Transverse colon (tissue), 4 donors: ENCODE measurements around the gene GPRASP2. TPM values are rescaled to one million over a fixed set of nuclear protein-coding genes. Genes with fewer than 3 reads are reported as not detected.
"Not testable (repeated sequence)": the region's sequence is repeated elsewhere in the genome, so short reads cannot be mapped to it uniquely, and the experiment has no call there.

Experiments used
- DNase-seq: peaks from one replicate; pipeline ENCODE4 v3.0.0-alpha.2; 2019
- H3K27ac ChIP-seq, 4 donors: fragments of 200-600 bp; sonication (generic); 2 replicates each; pipeline ENCODE4 v1.5.1; 2016 to 2018; ENCODE audit warnings: inconsistent platforms in 4 of 4
- H3K27me3 ChIP-seq: fragments of 200-600 bp; sonication (generic); 2 replicates; pipeline ENCODE4 v1.5.1; 2017; ENCODE audit warnings: inconsistent platforms
- H3K36me3 ChIP-seq, 4 donors: fragments of 200-600 bp; sonication (generic); 2 replicates each; pipeline ENCODE4 v1.5.1; 2017 to 2019; ENCODE audit warnings: inconsistent platforms in 4 of 4
- H3K4me1 ChIP-seq, 4 donors: fragments of 200-600 bp; sonication (generic); 2 replicates each; pipeline ENCODE4 v1.5.1; 2017 to 2020; ENCODE audit warnings: inconsistent platforms in 4 of 4
- H3K4me3 ChIP-seq, 4 donors: fragments of 200-600 bp; sonication (generic); 1 replicate in 1 of 4; 2 replicates in 3 of 4; pipeline versions ENCODE4 v1.5.1 to v1.6.1; 2017 to 2019; ENCODE audit warnings: inconsistent platforms in 4 of 4
- H3K9me3 ChIP-seq, 2 donors: fragments of 200-600 bp; sonication (generic); 2 replicates each; pipeline ENCODE4 v1.5.1; 2017 to 2019; ENCODE audit warnings: inconsistent platforms in 2 of 2
- EP300 ChIP-seq: sonication (generic); formaldehyde crosslinking; IDR thresholded peaks from one replicate; pipeline ENCODE4 v1.6.1; 2017; ENCODE audit warnings: antibody characterized with exemption, low read depth
- POLR2A ChIP-seq: fragments of 450-650 bp; IDR thresholded peaks from one replicate; pipeline ENCODE4 v1.6.1; 2016; ENCODE audit warnings: antibody characterized with exemption, mild to moderate bottlenecking, moderate library complexity
- POLR2AphosphoS5 ChIP-seq, 3 donors: sonication (generic); formaldehyde crosslinking; IDR thresholded peaks; one replicate each; pipeline ENCODE4 v1.6.1; 2016; ENCODE audit warnings: antibody characterized with exemption in 3 of 3
- WGBS, 2 donors: methylation state at CpG; one replicate each; pipeline ENCODE4 v1.1.5; 2018; ENCODE audit warnings: low coverage in 1 of 2; 5-methylcytosine and 5-hydroxymethylcytosine counted together
- in situ Hi-C, 4 donors: fragments of 200-750 bp; cut with MboI; loops; one replicate each; pipeline versions ENCODE4 v1.15.0 to v1.15.1; 2017; ENCODE audit warnings: low sequenced_read_pairs in 3 of 4, low pct_ligation_motif_present in 1 of 4, low pct_unique_long_range_greater_than_20kb in 1 of 4
- intact Hi-C: fragments of 100-400 bp; cut with DNase I; formaldehyde crosslinking; loops from one replicate; pipeline ENCODE4 v1.15.1; 2023; ENCODE audit warnings: low total_unique reads
- total RNA-seq, 4 donors: library from RNA; depleted of rRNA; stranded (reverse); fragments of >200 nt; gene quantifications; one replicate each; pipeline ENCODE4 v1.1.0, GENCODE V29; 2016
- TF ChIP-seq, protein P1 (sequence below), 5 experiments: fragments of 200-600 bp in 3 of 5; fragments of 450-650 bp in 2 of 5; sonication (generic) in 3 of 5; IDR thresholded peaks; 1 replicate in 2 of 5; 2 replicates in 3 of 5; pipeline ENCODE4 v1.5.1; 2016 to 2017; ENCODE audit warnings: antibody characterized with exemption in 5 of 5, inconsistent platforms in 3 of 5, mild to moderate bottlenecking in 2 of 5, moderate library complexity in 1 of 5

The GPRASP2 gene
- total RNA-seq, 4 donors from 2014 or later = 1.2 to 4.6 (median 2.7) TPM

DNA sequence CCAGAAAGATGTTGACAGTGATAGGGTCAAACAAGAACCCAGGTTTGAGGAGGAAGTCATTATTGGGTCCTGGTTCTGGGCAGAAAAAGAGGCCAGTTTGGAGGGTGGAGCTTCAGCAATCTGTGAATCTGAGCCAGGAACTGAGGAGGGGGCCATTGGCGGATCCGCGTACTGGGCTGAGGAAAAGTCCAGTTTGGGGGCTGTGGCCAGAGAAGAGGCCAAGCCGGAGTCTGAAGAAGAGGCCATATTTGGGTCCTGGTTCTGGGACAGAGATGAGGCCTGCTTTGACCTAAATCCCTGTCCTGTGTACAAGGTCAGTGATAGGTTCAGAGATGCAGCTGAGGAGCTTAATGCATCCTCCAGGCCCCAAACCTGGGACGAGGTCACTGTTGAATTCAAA lies 3.7 kb downstream of the GPRASP2 start:
- Histone ChIP-seq H3K27ac (no peak overlapping the region), H3K4me3 (no peak overlapping the region), H3K4me1 (peaks cover 0 to 3% (median 0%) of the 10 kb centered on the region in 4 donors), H3K27me3 (no peaks in the 10 kb centered on the region), H3K36me3 (no peaks in the 10 kb centered on the region), H3K9me3 (no peaks in the 10 kb centered on the region)
- no peak for DNase-seq
- intact Hi-C loops = no loop called here
- in situ Hi-C loops = no loop called here
- WGBS, 2 donors = 87% methylated on average over 5 of the region's 5 CpGs; no CpG with 5 or more reads in 1 of the 2 donors
- TF ChIP-seq EP300 (no peak), POLR2AphosphoS5 (IDR thresholded peaks at IDR 0.05) (no peak), POLR2A (no peak)
- TF ChIP-seq, protein P1, sequence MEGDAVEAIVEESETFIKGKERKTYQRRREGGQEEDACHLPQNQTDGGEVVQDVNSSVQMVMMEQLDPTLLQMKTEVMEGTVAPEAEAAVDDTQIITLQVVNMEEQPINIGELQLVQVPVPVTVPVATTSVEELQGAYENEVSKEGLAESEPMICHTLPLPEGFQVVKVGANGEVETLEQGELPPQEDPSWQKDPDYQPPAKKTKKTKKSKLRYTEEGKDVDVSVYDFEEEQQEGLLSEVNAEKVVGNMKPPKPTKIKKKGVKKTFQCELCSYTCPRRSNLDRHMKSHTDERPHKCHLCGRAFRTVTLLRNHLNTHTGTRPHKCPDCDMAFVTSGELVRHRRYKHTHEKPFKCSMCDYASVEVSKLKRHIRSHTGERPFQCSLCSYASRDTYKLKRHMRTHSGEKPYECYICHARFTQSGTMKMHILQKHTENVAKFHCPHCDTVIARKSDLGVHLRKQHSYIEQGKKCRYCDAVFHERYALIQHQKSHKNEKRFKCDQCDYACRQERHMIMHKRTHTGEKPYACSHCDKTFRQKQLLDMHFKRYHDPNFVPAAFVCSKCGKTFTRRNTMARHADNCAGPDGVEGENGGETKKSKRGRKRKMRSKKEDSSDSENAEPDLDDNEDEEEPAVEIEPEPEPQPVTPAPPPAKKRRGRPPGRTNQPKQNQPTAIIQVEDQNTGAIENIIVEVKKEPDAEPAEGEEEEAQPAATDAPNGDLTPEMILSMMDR (IDR thresholded peaks at IDR 0.05) = no peak

- no peaks in the 10 kb centered on the region for H3K9me3 ChIP-seq
- no peaks in the 10 kb centered on the region for H3K36me3 ChIP-seq
- WGBS, 2 donors = 48% methylated on average over 31 of the region's 31 CpGs; no CpG with 5 or more reads in 1 of the 2 donors
- H3K4me3 ChIP-seq = peak within 1 kb of the TSS; percentile 1 to 58 (median 27)
- intact Hi-C loops (no loop called here), in situ Hi-C loops (no loop called here)
- peak within 1 kb of the TSS; percentile 19 to 69 (median 44) for H3K27ac ChIP-seq
- H3K27me3 ChIP-seq = no peaks in the 10 kb centered on the region
- TF ChIP-seq POLR2AphosphoS5 (IDR thresholded peaks at IDR 0.05) = peak in 2 of 3 donors; percentile 38 to 45
- TF ChIP-seq, protein P1 (IDR thresholded peaks at IDR 0.05) = no peak
- peak; percentile 80 for DNase-seq
- H3K4me1 ChIP-seq = peaks cover 0 to 3% (median 0%) of the 10 kb centered on the region in 4 donors
Observed at GRCh38 chrX:102720237-102721168, 8.3 kb downstream of the GPRASP2 start, which contains the start of gene GPRASP3. GPRASP3 (plus strand) TSS chrX:102720743; CDS start chrX:102748996, 28,253 bp downstream.

DNA sequence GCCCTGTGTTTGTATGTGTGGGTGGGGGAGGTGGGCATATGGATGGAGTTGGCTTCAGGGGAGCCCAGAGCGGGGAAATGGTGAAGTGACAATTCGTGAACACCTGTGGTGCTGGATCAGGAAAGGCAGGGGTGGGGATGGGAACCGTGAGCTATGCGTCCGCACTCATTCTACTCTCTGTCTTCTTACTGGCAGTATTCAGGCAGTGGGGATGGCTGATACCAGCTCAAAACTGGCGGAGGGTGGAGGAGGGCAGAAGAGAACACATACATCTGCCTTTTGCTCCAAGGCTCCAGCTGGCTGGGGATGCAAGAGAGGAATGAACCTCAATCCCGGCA lies 8.9 kb downstream of the GPRASP2 start:
- H3K4me1 ChIP-seq, H3K36me3 ChIP-seq, H3K27me3 ChIP-seq, intact Hi-C loops, H3K9me3 ChIP-seq, DNase-seq, in situ Hi-C loops: not testable (repeated sequence)
- H3K27ac ChIP-seq = peak overlapping the region in 1 of 4 donors; percentile 69
- H3K4me3 ChIP-seq = peak overlapping the region in 3 of 4 donors; percentile 21 to 58 (median 33)
- WGBS, 2 donors = 59% methylated on average over 7 of the region's 7 CpGs; no CpG with 5 or more reads in 1 of the 2 donors

- Histone ChIP-seq H3K4me1 (peaks cover 0 to 3% (median 0%) of the 10 kb centered on the region in 4 donors), H3K9me3 (no peaks in the 10 kb centered on the region), H3K27me3 (no peaks in the 10 kb centered on the region), H3K4me3 (no peak overlapping the region), H3K36me3 (no peaks in the 10 kb centered on the region), H3K27ac (no peak overlapping the region)
- intact Hi-C loops = no loop called here
- DNase-seq = no peak
- 57% methylated on average over 1 of the region's 1 CpG; no CpG with 5 or more reads in 1 of the 2 donors for WGBS, 2 donors
- TF ChIP-seq POLR2AphosphoS5 (IDR thresholded peaks at IDR 0.05) = no peak
- no peak for TF ChIP-seq EP300
- TF ChIP-seq, protein P1 (IDR thresholded peaks at IDR 0.05) = no peak
- in situ Hi-C loops = no loop called here
Observed at GRCh38 chrX:102723456-102723855, 11.2 kb downstream of the GPRASP2 start.
